ENCODE results near the gene SLC22A31.
A peak's percentile ranks its signal among the peaks of the same experiment; 100 is the strongest.
"Not testable (repeated sequence)": the region's sequence is repeated elsewhere in the genome, so short reads cannot be mapped to it uniquely, and the experiment has no call there.

SLC22A31 gene

GRCh38 chr16:89166696-89167424, 33.5 kb downstream of the SLC22A31 start:
- no peak for DNase-seq

GRCh38 chr16:89165681-89165979, 34.7 kb downstream of the SLC22A31 start:
- DNase-seq = not testable (repeated sequence)

GRCh38 chr16:89164847-89165680, 35.3 kb downstream of the SLC22A31 start:
- no peak for DNase-seq

GRCh38 chr16:89164436-89164835, 35.9 kb downstream of the SLC22A31 start:
- DNase-seq = no peak

- no peak for DNase-seq
Measured at GRCh38 chr16:89163297-89163696, 37.0 kb downstream of the SLC22A31 start.

GRCh38 chr16:89161763-89162713, 38.3 kb downstream of the SLC22A31 start:
- DNase-seq = no peak

- DNase-seq = peak in 1 of 58 donors; percentile 40
Measured at GRCh38 chr16:89160977-89161701, 39.2 kb downstream of the SLC22A31 start.

- no peak for DNase-seq
Measured at GRCh38 chr16:89159850-89160354, 40.4 kb downstream of the SLC22A31 start.

GRCh38 chr16:89159066-89159849, 41.1 kb downstream of the SLC22A31 start:
- no peak for DNase-seq

GRCh38 chr16:89157778-89158177, 42.6 kb downstream of the SLC22A31 start:
- DNase-seq = no peak

- DNase-seq = no peak
Measured at GRCh38 chr16:89156740-89157645, 43.3 kb downstream of the SLC22A31 start.

GRCh38 chr16:89155851-89156739, 44.2 kb downstream of the SLC22A31 start:
- DNase-seq = peak in 6 of 58 donors; percentile 10 to 19 (median 15)

GRCh38 chr16:89155184-89155679, 45.1 kb downstream of the SLC22A31 start:
- DNase-seq = peak in 15 of 58 donors; percentile 4 to 62 (median 18)

GRCh38 chr16:89154390-89155183, 45.8 kb downstream of the SLC22A31 start:
- no peak for DNase-seq

GRCh38 chr16:89153848-89154271, 46.5 kb downstream of the SLC22A31 start:
- DNase-seq = no peak
